Measurements from ENCODE around the gene GPR32.

Gene GPR32

DNA sequence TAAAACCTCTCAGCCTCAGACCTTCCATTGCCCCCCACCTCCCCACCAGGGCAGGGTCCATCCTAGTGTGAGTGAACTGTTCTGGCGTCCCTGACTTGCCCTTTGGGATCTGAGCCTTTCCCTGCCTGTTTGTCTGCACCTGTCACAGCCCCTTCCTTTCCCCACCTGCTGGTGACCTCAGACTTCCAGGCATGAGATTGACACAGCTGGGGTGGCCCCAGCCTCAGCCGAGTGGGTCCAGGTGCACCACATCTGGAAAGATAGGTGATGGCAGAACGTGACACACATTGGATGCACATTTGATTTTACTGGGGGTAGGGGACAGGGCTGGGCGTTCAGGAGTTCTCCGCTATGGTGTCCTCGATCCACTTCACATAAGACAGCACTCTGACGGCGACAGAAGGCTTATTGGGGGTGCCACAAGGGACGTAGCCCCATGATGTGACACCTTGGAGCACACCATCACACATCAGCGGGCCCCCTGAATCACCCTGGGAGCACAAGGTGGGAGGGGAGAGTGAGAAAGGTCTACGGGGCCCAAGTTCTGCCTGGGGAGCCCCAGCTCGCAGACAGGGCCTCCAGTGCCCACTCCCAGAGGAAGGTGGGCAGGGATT is 48.7 kb downstream of the GPR32 start:
- H3K27ac ChIP-seq: peak overlapping the region; percentile 93
- TF ChIP-seq, protein P1, sequence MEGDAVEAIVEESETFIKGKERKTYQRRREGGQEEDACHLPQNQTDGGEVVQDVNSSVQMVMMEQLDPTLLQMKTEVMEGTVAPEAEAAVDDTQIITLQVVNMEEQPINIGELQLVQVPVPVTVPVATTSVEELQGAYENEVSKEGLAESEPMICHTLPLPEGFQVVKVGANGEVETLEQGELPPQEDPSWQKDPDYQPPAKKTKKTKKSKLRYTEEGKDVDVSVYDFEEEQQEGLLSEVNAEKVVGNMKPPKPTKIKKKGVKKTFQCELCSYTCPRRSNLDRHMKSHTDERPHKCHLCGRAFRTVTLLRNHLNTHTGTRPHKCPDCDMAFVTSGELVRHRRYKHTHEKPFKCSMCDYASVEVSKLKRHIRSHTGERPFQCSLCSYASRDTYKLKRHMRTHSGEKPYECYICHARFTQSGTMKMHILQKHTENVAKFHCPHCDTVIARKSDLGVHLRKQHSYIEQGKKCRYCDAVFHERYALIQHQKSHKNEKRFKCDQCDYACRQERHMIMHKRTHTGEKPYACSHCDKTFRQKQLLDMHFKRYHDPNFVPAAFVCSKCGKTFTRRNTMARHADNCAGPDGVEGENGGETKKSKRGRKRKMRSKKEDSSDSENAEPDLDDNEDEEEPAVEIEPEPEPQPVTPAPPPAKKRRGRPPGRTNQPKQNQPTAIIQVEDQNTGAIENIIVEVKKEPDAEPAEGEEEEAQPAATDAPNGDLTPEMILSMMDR (IDR thresholded peaks at IDR 0.05): no peak
- TF ChIP-seq ZFX (IDR thresholded peaks at IDR 0.05; ENCODE audit: borderline replicate concordance): no peak

DNA sequence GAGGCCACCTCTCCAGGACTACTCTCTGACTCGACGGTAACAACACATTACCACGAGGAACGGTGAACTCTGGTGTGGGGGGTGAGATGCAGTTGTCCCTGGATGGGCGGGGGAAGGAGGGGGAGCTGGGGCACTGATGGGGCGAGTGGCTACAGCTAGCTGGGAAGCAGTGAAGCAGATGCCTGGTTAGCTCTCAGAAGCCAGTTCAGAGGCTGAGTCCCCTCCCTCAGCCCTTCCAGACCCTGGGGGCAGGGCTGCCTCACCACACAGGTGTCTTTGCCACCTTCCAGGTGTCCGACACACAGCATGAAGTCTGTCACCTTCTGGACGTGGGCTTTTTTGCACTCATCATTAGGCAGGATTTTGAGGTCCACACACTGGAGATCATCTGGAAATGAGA is 49.4 kb downstream of the GPR32 start:
- TF ChIP-seq, protein P1 (IDR thresholded peaks at IDR 0.05): no peak
- no peak for TF ChIP-seq ZFX (IDR thresholded peaks at IDR 0.05; ENCODE audit: borderline replicate concordance)
- peak overlapping the region; percentile 93 for H3K27ac ChIP-seq

DNA sequence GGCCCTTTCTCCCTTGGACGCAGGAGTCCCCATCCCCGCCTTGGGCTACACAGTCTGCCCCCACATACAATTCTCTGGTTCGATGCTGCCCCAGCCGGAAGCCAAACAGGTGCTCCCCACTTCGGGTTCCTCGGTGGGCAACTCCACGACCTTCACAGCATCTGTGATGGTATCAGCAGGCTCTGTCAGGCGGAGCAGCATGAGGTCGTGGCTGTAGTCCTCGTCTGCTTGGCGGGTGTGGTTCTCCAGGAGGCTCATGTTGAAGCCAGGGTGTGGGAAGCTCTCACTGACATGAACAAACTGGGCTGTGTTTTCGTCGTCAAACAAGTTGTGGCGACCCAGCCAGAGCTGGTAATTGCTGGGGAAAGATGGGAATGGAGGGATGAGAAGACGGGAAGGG is 49.8 kb downstream of the GPR32 start:
- TF ChIP-seq, protein P1 (IDR thresholded peaks at IDR 0.05): no peak

DNA sequence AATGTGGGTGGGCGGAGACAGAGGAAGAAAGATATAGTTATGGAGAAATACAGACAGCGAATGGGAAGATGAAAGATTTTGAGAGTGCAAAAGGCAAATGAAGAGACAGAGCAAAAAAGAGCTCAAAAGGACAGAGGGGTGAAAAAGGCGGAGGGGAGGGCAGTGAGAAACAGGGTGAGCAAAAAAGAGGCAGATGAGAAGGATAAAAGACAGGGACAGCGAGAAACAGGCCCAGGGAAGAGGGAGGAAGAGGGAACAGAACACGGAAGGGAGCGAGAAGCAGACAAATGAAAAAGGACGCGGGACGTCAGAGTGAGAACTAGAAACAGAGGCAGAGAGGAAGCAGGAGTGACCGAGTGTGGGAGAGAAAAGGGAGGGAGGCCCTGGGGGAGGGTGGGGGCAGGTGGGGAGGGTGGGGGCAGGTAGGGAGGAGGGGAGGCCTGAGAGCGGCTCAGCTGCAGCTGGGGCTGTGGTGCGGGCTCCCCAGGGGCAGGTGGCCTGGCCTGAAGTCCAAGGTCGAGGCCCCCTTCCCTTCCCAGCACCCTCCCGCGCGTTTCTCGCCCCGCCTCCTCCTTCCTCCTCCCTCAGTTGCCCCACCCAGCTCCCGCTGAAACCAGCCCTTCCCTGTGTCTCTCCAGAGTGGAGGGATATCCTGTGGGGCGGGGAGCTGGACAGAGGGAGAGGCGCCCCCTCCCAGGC is 50.4 kb downstream of the GPR32 start:
- TF ChIP-seq, protein P1 (IDR thresholded peaks at IDR 0.05): no peak
- TF ChIP-seq ZFX (IDR thresholded peaks at IDR 0.05; ENCODE audit: borderline replicate concordance): no peak
- peak overlapping the region; percentile 93 for H3K27ac ChIP-seq

More for the DNA sequence above, 49.8 kb downstream of the GPR32 start:
- peak overlapping the region; percentile 93 for H3K27ac ChIP-seq

DNA sequence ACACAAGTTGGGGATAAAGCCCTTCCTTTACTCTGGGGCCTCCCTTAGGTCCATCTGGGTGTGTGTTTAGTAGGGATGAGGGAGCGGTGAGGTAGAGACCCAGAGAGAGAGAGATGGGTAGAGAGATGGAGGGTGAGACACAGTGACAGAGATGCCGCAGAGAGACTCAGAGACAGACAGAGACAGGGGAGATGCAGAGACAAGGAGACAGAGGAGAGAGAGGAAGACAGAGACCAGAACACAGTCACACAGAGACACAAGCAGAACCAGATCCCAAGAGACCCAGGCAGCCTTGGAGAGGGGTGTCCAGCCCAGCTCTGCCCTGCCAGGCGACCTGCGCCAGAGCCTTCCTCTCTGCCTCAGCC is 51.0 kb downstream of the GPR32 start:
- peak overlapping the region; percentile 93 for H3K27ac ChIP-seq
- TF ChIP-seq, protein P1 (IDR thresholded peaks at IDR 0.05): no peak
- no peak for TF ChIP-seq ZFX (IDR thresholded peaks at IDR 0.05; ENCODE audit: borderline replicate concordance)
